Psoas muscle (tissue), 8 donors: ENCODE data around the gene TENM4. TPM values are rescaled to one million over a fixed set of nuclear protein-coding genes. Genes with fewer than 3 reads are reported as not detected.

Source experiments
- ATAC-seq, 4 donors: fragments of 200-7000 bp; cut with Tn5 transposase; one replicate each; pipeline ENCODE4 v1.9.1; 2020; ENCODE audit warnings: moderate library complexity in 3 of 4, mild to moderate bottlenecking in 2 of 4
- DNase-seq, 2 donors: peaks; one replicate each; pipeline ENCODE4 v3.0.0-alpha.2; 2020
- H3K27ac ChIP-seq: fragments of 200-600 bp; one replicate; pipeline ENCODE4 v1.8.0; 2022
- H3K27me3 ChIP-seq, 3 donors: fragments of 200-600 bp in 1 of 3; one replicate each; pipeline versions ENCODE4 v1.6.1 to v1.8.0; 2013 to 2022; ENCODE audit warnings: low read length in 2 of 3, mild to moderate bottlenecking in 2 of 3, moderate library complexity in 1 of 3; ENCODE audit not compliant: insufficient read depth in 3 of 3
- H3K36me3 ChIP-seq, 2 donors: fragments of 200-600 bp in 1 of 2; one replicate each; pipeline versions ENCODE4 v1.6.1 to v1.8.0; 2013 to 2022; ENCODE audit warnings: low read depth in 1 of 2, mild to moderate bottlenecking in 1 of 2, moderate library complexity in 1 of 2; ENCODE audit not compliant: insufficient read depth in 1 of 2
- H3K4me1 ChIP-seq: fragments of 200-600 bp; one replicate; pipeline ENCODE4 v1.8.0; 2022
- H3K4me3 ChIP-seq: fragments of 200-600 bp; one replicate; pipeline ENCODE4 v1.8.0; 2022; ENCODE audit warnings: mild to moderate bottlenecking
- H3K9me3 ChIP-seq: fragments of 200-600 bp; one replicate; pipeline ENCODE4 v1.8.0; 2022
- WGBS, 3 donors: extraction: QIAGEN DNeasy Blood & Tissue Kit; methylation state at CpG; one replicate each; pipeline versions ENCODE4 v1.1.6 to v1.1.7; 2013; 5-methylcytosine and 5-hydroxymethylcytosine counted together
- intact Hi-C, 2 donors: fragments of 100-400 bp; cut with DNase I; formaldehyde crosslinking; loops; one replicate each; pipeline versions ENCODE4 v1.11.0 to v1.14.2; 2022
- polyA plus RNA-seq, 3 donors: library from polyadenylated mRNA; stranded (reverse); fragments of 200-250 nt; gene quantifications; one replicate each; pipeline ENCODE4 v1.2.3, GENCODE V29; 2013
- total RNA-seq, 4 donors: library from RNA; stranded (reverse); fragmentation: NEBNext Ultra II Directional in 2 of 4; extraction: Animal tissue kit (Norgen Biotek cat#: 25700) in 2 of 4; gene quantifications; one replicate each; pipeline versions ENCODE4 v1.2.1 to v1.2.4, GENCODE V29; 2021 to 2023
- TF ChIP-seq, protein P1 (sequence below): fragments of 200-600 bp; IDR thresholded peaks from one replicate; pipeline ENCODE4 v1.8.0; 2022; ENCODE audit warnings: antibody characterized with exemption
- donor health status: healthy with polysubstance abuse.
- donor health status: DM: no; HTN: no; CAD: no; lungs with moderate emphysema.
- donor health status: Bipolar disorder and iron deficiency.
- donor health status: healthy.
- donor health status: DM: yes; HTN: yes; CAD: no.
- donor health status: DM: no; HTN: no; CAD: no.
- donor health status: DM: no; HTN: no; CAD: no.
- donor health status: DM: yes; HTN: yes; CAD: no.

The TENM4 gene
- total and polyA plus RNA-seq, 7 donors = 0.05 to 1.7 (median 0.48) TPM

DNA sequence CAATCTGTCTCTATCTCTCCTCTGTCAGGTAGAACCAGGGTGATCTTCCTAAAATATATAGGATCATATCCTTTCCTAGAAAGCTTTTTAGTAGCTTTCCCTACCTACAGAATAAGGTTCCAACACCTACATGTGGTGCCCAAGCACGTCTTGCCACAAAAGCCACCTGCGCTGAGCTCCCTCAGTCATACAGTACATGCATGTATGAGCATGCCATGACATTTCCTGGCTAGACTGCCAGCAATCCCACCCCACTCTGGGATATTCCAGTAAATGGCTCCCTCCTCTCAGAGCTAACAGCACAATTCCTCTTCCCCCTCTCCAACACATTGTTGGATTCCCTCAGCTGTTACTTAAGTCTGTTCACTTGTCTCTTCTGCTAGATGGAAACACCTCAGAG is 398.0 kb downstream of the TENM4 start:
- Histone ChIP-seq H3K36me3 (no peaks in the 10 kb centered on the region), H3K9me3 (no peaks in the 10 kb centered on the region), H3K4me1 (no peaks in the 10 kb centered on the region), H3K4me3 (no peak overlapping the region), H3K27ac (no peak overlapping the region), H3K27me3 (no peaks in the 10 kb centered on the region)
- no peak for ATAC-seq
- no peak for DNase-seq
- TF ChIP-seq, protein P1, sequence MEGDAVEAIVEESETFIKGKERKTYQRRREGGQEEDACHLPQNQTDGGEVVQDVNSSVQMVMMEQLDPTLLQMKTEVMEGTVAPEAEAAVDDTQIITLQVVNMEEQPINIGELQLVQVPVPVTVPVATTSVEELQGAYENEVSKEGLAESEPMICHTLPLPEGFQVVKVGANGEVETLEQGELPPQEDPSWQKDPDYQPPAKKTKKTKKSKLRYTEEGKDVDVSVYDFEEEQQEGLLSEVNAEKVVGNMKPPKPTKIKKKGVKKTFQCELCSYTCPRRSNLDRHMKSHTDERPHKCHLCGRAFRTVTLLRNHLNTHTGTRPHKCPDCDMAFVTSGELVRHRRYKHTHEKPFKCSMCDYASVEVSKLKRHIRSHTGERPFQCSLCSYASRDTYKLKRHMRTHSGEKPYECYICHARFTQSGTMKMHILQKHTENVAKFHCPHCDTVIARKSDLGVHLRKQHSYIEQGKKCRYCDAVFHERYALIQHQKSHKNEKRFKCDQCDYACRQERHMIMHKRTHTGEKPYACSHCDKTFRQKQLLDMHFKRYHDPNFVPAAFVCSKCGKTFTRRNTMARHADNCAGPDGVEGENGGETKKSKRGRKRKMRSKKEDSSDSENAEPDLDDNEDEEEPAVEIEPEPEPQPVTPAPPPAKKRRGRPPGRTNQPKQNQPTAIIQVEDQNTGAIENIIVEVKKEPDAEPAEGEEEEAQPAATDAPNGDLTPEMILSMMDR = no peak
- intact Hi-C loops = no loop called here
- WGBS, 3 donors = 97 to 98% (median 98%) methylated on average over 2 of the region's 2 CpGs

DNA sequence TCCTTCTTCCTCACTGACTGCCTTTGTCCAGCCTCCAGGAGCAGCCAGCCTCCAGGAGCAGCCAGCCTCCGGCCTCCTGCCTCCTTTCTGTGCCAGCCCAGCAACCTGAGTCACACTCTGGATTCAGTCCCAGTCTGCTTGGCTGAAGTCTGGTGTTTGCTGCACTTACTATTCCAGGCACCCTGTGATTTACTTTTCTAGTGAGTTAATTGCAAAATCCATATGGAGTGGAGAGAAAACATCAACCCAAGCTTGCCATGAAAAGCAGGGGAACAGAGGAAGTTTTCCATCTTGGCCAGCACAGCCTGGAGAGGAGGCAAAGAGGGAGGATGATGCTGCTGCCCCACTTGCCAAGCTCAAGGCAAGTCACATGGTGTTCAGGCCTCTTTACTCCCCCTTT is 400.5 kb downstream of the TENM4 start:
- H3K4me3 ChIP-seq = no peak overlapping the region
- ATAC-seq (no peak), DNase-seq (no peak)
- no peaks in the 10 kb centered on the region for H3K4me1 ChIP-seq
- 38 to 88% (median 45%) methylated on average over 1 of the region's 1 CpG for WGBS, 3 donors
- intact Hi-C loops = no loop called here
- no peaks in the 10 kb centered on the region for H3K36me3 ChIP-seq
- H3K9me3 ChIP-seq = no peaks in the 10 kb centered on the region
- H3K27ac ChIP-seq = no peak overlapping the region
- TF ChIP-seq, protein P1 = no peak
- H3K27me3 ChIP-seq = no peaks in the 10 kb centered on the region

DNA sequence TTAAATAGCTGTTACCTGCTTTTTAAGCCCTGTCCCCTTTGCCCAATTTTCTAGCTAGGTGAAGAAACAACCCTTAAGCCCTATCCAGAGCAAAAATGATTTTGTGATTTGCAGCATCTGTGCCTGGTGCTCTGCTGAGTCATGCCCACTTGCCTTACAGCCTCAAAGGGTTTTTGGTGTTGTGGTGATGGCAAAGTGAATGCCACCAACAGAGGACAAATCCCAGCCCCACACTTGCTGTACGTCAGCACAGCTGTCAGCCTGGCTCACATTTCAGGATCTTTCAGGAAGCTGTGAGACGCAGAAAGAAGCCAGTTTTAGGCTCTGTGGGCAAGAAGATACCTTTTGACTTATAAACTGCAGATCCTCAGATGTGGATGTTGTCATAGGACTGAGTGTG is 401.7 kb downstream of the TENM4 start:
- Histone ChIP-seq H3K36me3 (no peaks in the 10 kb centered on the region), H3K27me3 (no peaks in the 10 kb centered on the region), H3K27ac (no peak overlapping the region), H3K4me1 (no peaks in the 10 kb centered on the region), H3K4me3 (no peak overlapping the region), H3K9me3 (no peaks in the 10 kb centered on the region)
- 25 to 64% (median 31%) methylated on average over 2 of the region's 2 CpGs for WGBS, 3 donors
- DNase-seq = no peak
- intact Hi-C loops = loop anchor here in 1 of 2 donors (10.0 kb wide), 1 partner anchor 64 kb away; no protein-coding TSS in a partner anchor
- TF ChIP-seq, protein P1 = no peak
- no peak for ATAC-seq

DNA sequence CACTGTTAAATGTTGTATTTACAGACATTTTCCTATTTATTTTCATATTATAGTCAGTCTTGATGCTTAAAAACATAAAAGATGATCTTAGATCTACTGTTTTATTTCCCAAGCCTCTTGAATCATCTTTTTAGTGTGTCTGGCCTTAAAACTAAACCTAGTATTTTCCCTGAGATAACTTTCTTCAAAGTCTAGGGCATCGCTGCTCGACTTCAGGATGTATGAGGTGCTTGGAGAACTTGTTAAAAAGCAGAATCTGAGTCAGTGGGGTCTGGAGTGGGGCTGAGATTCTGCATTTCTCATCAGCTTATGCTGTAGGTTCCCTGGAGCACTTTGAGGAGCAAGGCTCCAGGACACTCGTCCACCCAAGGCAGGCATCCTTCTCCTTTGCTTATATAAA is 404.9 kb downstream of the TENM4 start:
- Histone ChIP-seq H3K9me3 (no peaks in the 10 kb centered on the region), H3K27me3 (no peaks in the 10 kb centered on the region), H3K36me3 (no peaks in the 10 kb centered on the region), H3K4me3 (no peak overlapping the region), H3K27ac (no peak overlapping the region), H3K4me1 (no peaks in the 10 kb centered on the region)
- 61 to 64% (median 62%) methylated on average over 3 of the region's 3 CpGs for WGBS, 3 donors
- ATAC-seq (no peak), DNase-seq (no peak)
- TF ChIP-seq, protein P1 = no peak
- intact Hi-C loops = loop anchor here in 1 of 2 donors (10.0 kb wide), 1 partner anchor 61 kb away; no protein-coding TSS in a partner anchor

DNA sequence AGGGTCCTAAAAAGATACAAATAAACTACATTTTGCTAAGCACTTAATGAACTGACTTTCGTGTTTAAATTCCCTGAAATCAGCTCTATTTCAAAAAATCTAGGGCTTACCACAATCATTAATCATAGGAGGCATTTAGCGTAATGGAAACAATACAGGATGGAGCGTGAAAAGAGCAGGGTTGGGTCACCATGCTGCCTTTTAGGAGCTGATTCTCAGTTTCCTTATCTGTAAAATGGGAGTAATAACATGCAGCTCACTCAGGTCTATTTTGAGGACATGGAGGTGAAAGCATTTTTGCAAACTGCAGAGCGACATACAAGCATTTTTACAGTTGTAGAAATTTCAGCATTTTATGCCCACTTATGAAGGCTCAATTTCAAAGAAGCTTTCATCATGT is 407.0 kb downstream of the TENM4 start:
- no peaks in the 10 kb centered on the region for H3K36me3 ChIP-seq
- ATAC-seq (no peak), DNase-seq (no peak)
- no peak overlapping the region for H3K4me3 ChIP-seq
- TF ChIP-seq, protein P1 = no peak
- no peaks in the 10 kb centered on the region for H3K27me3 ChIP-seq
- no peak overlapping the region for H3K27ac ChIP-seq
- no peaks in the 10 kb centered on the region for H3K9me3 ChIP-seq
- intact Hi-C loops = loop anchor here in 1 of 2 donors (10.0 kb wide), 1 partner anchor 59 kb away; no protein-coding TSS in a partner anchor
- peaks cover 8% of the 10 kb centered on the region for H3K4me1 ChIP-seq
- 92 to 94% (median 94%) methylated on average over 4 of the region's 4 CpGs for WGBS, 3 donors
